Measurements from ENCODE around the gene IL22. TPM values are rescaled to one million over a fixed set of nuclear protein-coding genes. Genes with fewer than 3 reads are reported as not detected.
"Not testable (repeated sequence)": the region's sequence is repeated elsewhere in the genome, so short reads cannot be mapped to it uniquely, and the experiment has no call there.

Gene IL22
- total RNA-seq, 2 donors from 2014 or later, result not detected

GRCh38 chr12:68223067-68223747 is 30.2 kb downstream of the IL22 start:
- peaks cover 4% of the 10 kb centered on the region for H3K27me3 ChIP-seq (replicated peaks; ENCODE audit: insufficient read depth)
- H3K36me3 ChIP-seq, result no peaks in the 10 kb centered on the region
- DNase-seq (ENCODE audit: low spot score), result peak; percentile 71
- no peaks in the 10 kb centered on the region for H3K9me3 ChIP-seq
- no peaks in the 10 kb centered on the region for H3K4me1 ChIP-seq (replicated peaks)
- no peak for TF ChIP-seq POLR2A (IDR thresholded peaks at IDR 0.05)
- peak; percentile 33 to 81 (median 72) for TF ChIP-seq CTCF (IDR thresholded peaks at IDR 0.05)
- TF ChIP-seq POLR2AphosphoS5 (IDR thresholded peaks at IDR 0.05), result peak; percentile 46
- H3K4me3 ChIP-seq, result no peak overlapping the region
- H3K27ac ChIP-seq, result no peak overlapping the region
- 2% methylated on average over 12 of the region's 12 CpGs for WGBS
- intact Hi-C loops (cut with DNase I), result loop anchor here (2.0 kb wide), 1 partner anchor 94 kb away; no protein-coding TSS in a partner anchor

GRCh38 chr12:68222326-68222725 is 31.1 kb downstream of the IL22 start:
- WGBS, result 59% methylated on average over 6 of the region's 6 CpGs
- DNase-seq (ENCODE audit: low spot score), result no peak
- Histone ChIP-seq H3K9me3 (no peaks in the 10 kb centered on the region), H3K4me1 (replicated peaks) (no peaks in the 10 kb centered on the region), H3K27ac (no peak overlapping the region), H3K4me3 (no peak overlapping the region), H3K27me3 (replicated peaks; ENCODE audit: insufficient read depth) (peaks cover 4% of the 10 kb centered on the region), H3K36me3 (no peaks in the 10 kb centered on the region)
- TF ChIP-seq POLR2A (IDR thresholded peaks at IDR 0.05) (no peak), POLR2AphosphoS5 (IDR thresholded peaks at IDR 0.05) (no peak), CTCF (IDR thresholded peaks at IDR 0.05) (no peak)
- intact Hi-C loops (cut with DNase I), result loop anchor here (2.0 kb wide), 1 partner anchor 94 kb away; no protein-coding TSS in a partner anchor

- no peak overlapping the region for H3K4me3 ChIP-seq
- DNase-seq (ENCODE audit: low spot score), result no peak
- no peaks in the 10 kb centered on the region for H3K36me3 ChIP-seq
- WGBS, result 100% methylated on average over 1 of the region's 1 CpG
- no peaks in the 10 kb centered on the region for H3K4me1 ChIP-seq (replicated peaks)
- intact Hi-C loops (cut with DNase I), result no loop called here
- TF ChIP-seq POLR2A (IDR thresholded peaks at IDR 0.05), result no peak
- no peak for TF ChIP-seq CTCF (IDR thresholded peaks at IDR 0.05)
- no peak for TF ChIP-seq POLR2AphosphoS5 (IDR thresholded peaks at IDR 0.05)
- no peak overlapping the region for H3K27ac ChIP-seq
- no peaks in the 10 kb centered on the region for H3K9me3 ChIP-seq
- H3K27me3 ChIP-seq (replicated peaks; ENCODE audit: insufficient read depth), result peaks cover 4% of the 10 kb centered on the region
Observed at GRCh38 chr12:68221497-68221896, 31.9 kb downstream of the IL22 start.

GRCh38 chr12:68210875-68211274 is 42.5 kb downstream of the IL22 start:
- TF ChIP-seq POLR2A (IDR thresholded peaks at IDR 0.05) (no peak), CTCF (IDR thresholded peaks at IDR 0.05) (no peak), POLR2AphosphoS5 (IDR thresholded peaks at IDR 0.05) (no peak)

GRCh38 chr12:68209048-68209728 is 44.2 kb downstream of the IL22 start:
- H3K4me1 ChIP-seq (replicated peaks); H3K27me3 ChIP-seq (replicated peaks; ENCODE audit: insufficient read depth); DNase-seq (ENCODE audit: low spot score); H3K36me3 ChIP-seq; intact Hi-C loops (cut with DNase I); H3K27ac ChIP-seq; H3K4me3 ChIP-seq; H3K9me3 ChIP-seq: not testable (repeated sequence)
- WGBS, result 57% methylated on average over 12 of the region's 12 CpGs

More at GRCh38 chr12:68210875-68211274, 42.5 kb downstream of the IL22 start:
- Histone ChIP-seq H3K4me3 (no peak overlapping the region), H3K4me1 (replicated peaks) (no peaks in the 10 kb centered on the region), H3K9me3 (no peaks in the 10 kb centered on the region), H3K36me3 (no peaks in the 10 kb centered on the region), H3K27ac (no peak overlapping the region), H3K27me3 (replicated peaks; ENCODE audit: insufficient read depth) (no peaks in the 10 kb centered on the region)
- WGBS, result 90% methylated on average over 2 of the region's 2 CpGs
- no peak for DNase-seq (ENCODE audit: low spot score)
- intact Hi-C loops (cut with DNase I), result no loop called here

All from prostate gland (tissue), 2 donors.